ENCODE results near the gene TM7SF2.

- TF ChIP-seq IRF1 (CRISPR knock-in tag; IDR thresholded peaks at IDR 0.05), result no peak
- TF ChIP-seq CTCF (IDR thresholded peaks at IDR 0.05), result no peak
- TF ChIP-seq STAT6 (CRISPR knock-in tag; conservative IDR thresholded peaks at IDR 0.05; ENCODE audit: low read depth), result no peak
- TF ChIP-seq CREM (CRISPR knock-in tag; IDR thresholded peaks at IDR 0.05), result no peak
- TF ChIP-seq ATF1 (CRISPR knock-in tag; IDR thresholded peaks at IDR 0.05), result no peak
- no peak for TF ChIP-seq MLX (CRISPR knock-in tag; IDR thresholded peaks at IDR 0.05)
- TF ChIP-seq NR2C2 (CRISPR knock-in tag; IDR thresholded peaks at IDR 0.05), result no peak
- no peak for TF ChIP-seq GTF2I (CRISPR knock-in tag; conservative IDR thresholded peaks at IDR 0.05)
Observed at GRCh38 chr11:65078786-65079342, 32.8 kb upstream of the TM7SF2 start.
